HepG2 (cell line): ENCODE measurements around the gene CUL9. TPM values are rescaled to one million over a fixed set of nuclear protein-coding genes. Genes with fewer than 3 reads are reported as not detected.
A peak's percentile ranks its signal among the peaks of the same experiment; 100 is the strongest.

ENCODE experiments used
- CREBL2 ChIP-seq: sonication (generic); formaldehyde crosslinking; IDR thresholded peaks from 2 replicates; pipeline ENCODE4 v1.8.1; 2023; ENCODE audit warnings: missing genetic modification reagents, mild to moderate bottlenecking, borderline replicate concordance
- EED ChIP-seq: sonication (generic); formaldehyde crosslinking; IDR thresholded peaks from 2 replicates; pipeline ENCODE4 v1.5.0; 2020; ENCODE audit warnings: mild to moderate bottlenecking, missing genetic modification reagents
- KAT8 ChIP-seq: IDR thresholded peaks from 2 replicates; pipeline ENCODE4 v1.6.1; 2016; ENCODE audit warnings: missing genetic modification reagents, missing compliant biosample characterization
- MTA1 ChIP-seq: sonication (generic); formaldehyde crosslinking; IDR thresholded peaks from 2 replicates; pipeline ENCODE4 v1.4.0; 2020; ENCODE audit warnings: missing genetic modification reagents, mild to moderate bottlenecking, borderline replicate concordance
- NFIB ChIP-seq: sonication (generic); formaldehyde crosslinking; IDR thresholded peaks from 2 replicates; pipeline ENCODE4 v1.9.0; 2021; ENCODE audit warnings: missing genetic modification reagents, mild to moderate bottlenecking, borderline replicate concordance
- RFXAP ChIP-seq: sonication (generic); formaldehyde crosslinking; IDR thresholded peaks from 2 replicates; pipeline ENCODE4 v1.4.0; 2020; ENCODE audit warnings: missing genetic modification reagents, borderline replicate concordance
- SP5 ChIP-seq: IDR thresholded peaks from 2 replicates; pipeline ENCODE4 v1.6.1; 2016; ENCODE audit warnings: low read depth, borderline replicate concordance
- SPEN ChIP-seq: sonication (generic); formaldehyde crosslinking; IDR thresholded peaks from 2 replicates; pipeline ENCODE4 v1.5.1; 2020; ENCODE audit warnings: low read depth, mild to moderate bottlenecking, missing genetic modification reagents
- THAP7 ChIP-seq: sonication (generic); formaldehyde crosslinking; IDR thresholded peaks from 2 replicates; pipeline ENCODE4 v1.8.1; 2023; ENCODE audit warnings: mild to moderate bottlenecking, missing genetic modification reagents
- ZNF30 ChIP-seq: sonication (generic); formaldehyde crosslinking; IDR thresholded peaks from 2 replicates; pipeline ENCODE4 v1.5.0; 2020; ENCODE audit warnings: mild to moderate bottlenecking, missing genetic modification reagents
- ZNF354B ChIP-seq: sonication (generic); formaldehyde crosslinking; IDR thresholded peaks from 2 replicates; pipeline ENCODE4 v1.8.0; 2022; ENCODE audit warnings: mild to moderate bottlenecking, missing genetic modification reagents
- ZNF543 ChIP-seq: sonication (generic); formaldehyde crosslinking; IDR thresholded peaks from 2 replicates; pipeline ENCODE4 v1.4.0; 2020; ENCODE audit warnings: mild to moderate bottlenecking, missing genetic modification reagents
- ZNF674 ChIP-seq: sonication (generic); formaldehyde crosslinking; IDR thresholded peaks from 2 replicates; pipeline ENCODE4 v1.5.0; 2020; ENCODE audit warnings: low read depth, mild to moderate bottlenecking, missing genetic modification reagents
- ZNF766 ChIP-seq: sonication (generic); formaldehyde crosslinking; IDR thresholded peaks from 2 replicates; pipeline ENCODE4 v1.5.0; 2020; ENCODE audit warnings: missing genetic modification reagents, borderline replicate concordance
- ZNF841 ChIP-seq: sonication (generic); formaldehyde crosslinking; IDR thresholded peaks from 2 replicates; pipeline ENCODE4 v1.8.1; 2023; ENCODE audit warnings: missing genetic modification reagents, borderline replicate concordance
- ZSCAN5A ChIP-seq: sonication (generic); formaldehyde crosslinking; IDR thresholded peaks from 2 replicates; pipeline ENCODE4 v1.8.0; 2022; ENCODE audit warnings: mild to moderate bottlenecking, missing genetic modification reagents, borderline replicate concordance
- polyA plus RNA-seq, 8 experiments: library from polyadenylated mRNA; depleted of rRNA in 3 of 8; stranded (reverse) in 7 of 8; unstranded in 1 of 8; fragments of >200 nt; fragmentation: Illumina TruSeq in 4 of 8; extraction: Trizol in 4 of 8; gene quantifications; 2 replicates each; pipeline versions ENCODE4 v1.2.1 to v1.2.3, GENCODE V29; 2011 to 2016; ENCODE audit warnings: low read depth in 4 of 8, missing spikeins in 1 of 8, mixed read lengths in 1 of 8; ENCODE audit not compliant: insufficient read depth in 1 of 8
- total RNA-seq, 5 experiments: library from RNA; depleted of rRNA; stranded (reverse); fragments of >200 nt; fragmentation: Illumina TruSeq; extraction: Trizol; gene quantifications; 2 replicates each; pipeline ENCODE4 v1.2.3, GENCODE V29; 2016; ENCODE audit warnings: low read depth in 1 of 5
- TF ChIP-seq, protein P1 (sequence below): sonication (generic); IDR thresholded peaks from 2 replicates; pipeline ENCODE4 v1.6.1; 2016; ENCODE audit warnings: low read depth, borderline replicate concordance
- TF ChIP-seq, protein P2 (sequence below): IDR thresholded peaks from 2 replicates; pipeline ENCODE4 v1.6.1; 2016; ENCODE audit warnings: low read depth, control low read depth
- TF ChIP-seq, protein P3 (sequence below): sonication (generic); formaldehyde crosslinking; IDR thresholded peaks from 2 replicates; pipeline ENCODE4 v1.8.0; 2022; ENCODE audit warnings: mild to moderate bottlenecking, missing genetic modification reagents; ENCODE audit not compliant: insufficient replicate concordance
- TF ChIP-seq, protein P4 (sequence below): sonication (generic); formaldehyde crosslinking; conservative IDR thresholded peaks from 2 replicates; pipeline ENCODE4 v1.4.0; 2020; ENCODE audit warnings: missing genetic modification reagents

Gene CUL9
- total and polyA plus RNA-seq, 2 of the 13 experiments (the other 11 are each of a cell fraction or from before 2014, with no cell fraction given), result 11.4 to 13.7 TPM

DNA sequence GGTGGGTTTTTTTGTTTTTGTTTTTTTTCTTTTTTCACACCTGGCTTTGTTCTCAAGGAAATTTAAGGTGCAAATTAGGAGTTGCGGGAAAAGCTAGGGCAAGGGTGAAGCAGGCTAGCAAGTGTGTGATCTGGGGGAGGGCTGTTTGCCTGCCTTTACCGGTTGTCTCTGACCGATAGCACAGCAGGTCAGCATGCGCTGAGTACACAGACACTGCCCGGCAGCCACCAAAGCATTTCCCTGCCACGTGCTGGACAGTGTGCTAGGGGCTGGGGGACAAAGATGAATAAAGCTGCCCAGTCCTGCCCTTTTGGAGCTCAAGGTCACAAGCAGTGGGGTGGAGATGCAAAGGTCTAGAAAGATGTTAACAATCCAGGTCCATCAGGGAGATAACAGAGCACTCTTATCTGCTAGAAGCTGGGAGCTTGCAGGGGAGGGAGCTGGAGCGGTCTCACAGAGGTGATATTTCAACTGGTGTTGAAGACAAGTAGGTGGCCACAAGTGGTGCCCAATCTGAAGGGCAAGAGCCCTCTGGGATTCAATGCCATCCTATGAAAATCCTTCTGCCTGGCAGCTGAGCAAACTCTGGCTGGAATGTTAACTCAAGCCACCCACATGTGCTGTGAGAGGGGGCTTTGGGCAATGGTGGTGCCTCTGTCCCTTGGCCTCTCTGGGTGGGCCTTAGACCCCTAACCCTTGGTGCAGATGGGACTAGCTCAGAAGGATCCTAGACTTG, 85.8 kb downstream of the CUL9 start (continued):
- TF ChIP-seq ZSCAN5A (peak; percentile 99; the same call in 1 of the 2 replicates), ZNF766 (CRISPR knock-in tag) (peak; percentile 89), THAP7 (CRISPR knock-in tag) (peak; percentile 88; the same call in 1 of the 2 replicates), KAT8 (CRISPR knock-in tag) (peak; percentile 95), RFXAP (peak; percentile 91), ZNF543 (peak; percentile 91), ZNF30 (CRISPR knock-in tag) (no peak), SP5 (CRISPR knock-in tag) (peak; percentile 100), ZNF841 (CRISPR knock-in tag) (peak; percentile 91), NFIB (CRISPR knock-in tag) (0 out of 2 replicates have a peak, but pooled peaks have one; percentile 88), ZNF354B (CRISPR knock-in tag) (no peak), CREBL2 (CRISPR knock-in tag) (peak; percentile 80; the same call in 1 of the 2 replicates), ZNF674 (CRISPR knock-in tag) (peak; percentile 88; the same call in 1 of the 2 replicates), MTA1 (CRISPR knock-in tag) (peak; percentile 100), SPEN (CRISPR knock-in tag) (peak; percentile 99), EED (CRISPR knock-in tag) (peak; percentile 78; the same call in 1 of the 2 replicates)
- TF ChIP-seq, protein P1, sequence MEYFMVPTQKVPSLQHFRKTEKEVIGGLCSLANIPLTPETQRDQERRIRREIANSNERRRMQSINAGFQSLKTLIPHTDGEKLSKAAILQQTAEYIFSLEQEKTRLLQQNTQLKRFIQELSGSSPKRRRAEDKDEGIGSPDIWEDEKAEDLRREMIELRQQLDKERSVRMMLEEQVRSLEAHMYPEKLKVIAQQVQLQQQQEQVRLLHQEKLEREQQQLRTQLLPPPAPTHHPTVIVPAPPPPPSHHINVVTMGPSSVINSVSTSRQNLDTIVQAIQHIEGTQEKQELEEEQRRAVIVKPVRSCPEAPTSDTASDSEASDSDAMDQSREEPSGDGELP, result peak; percentile 93
- TF ChIP-seq, protein P2, sequence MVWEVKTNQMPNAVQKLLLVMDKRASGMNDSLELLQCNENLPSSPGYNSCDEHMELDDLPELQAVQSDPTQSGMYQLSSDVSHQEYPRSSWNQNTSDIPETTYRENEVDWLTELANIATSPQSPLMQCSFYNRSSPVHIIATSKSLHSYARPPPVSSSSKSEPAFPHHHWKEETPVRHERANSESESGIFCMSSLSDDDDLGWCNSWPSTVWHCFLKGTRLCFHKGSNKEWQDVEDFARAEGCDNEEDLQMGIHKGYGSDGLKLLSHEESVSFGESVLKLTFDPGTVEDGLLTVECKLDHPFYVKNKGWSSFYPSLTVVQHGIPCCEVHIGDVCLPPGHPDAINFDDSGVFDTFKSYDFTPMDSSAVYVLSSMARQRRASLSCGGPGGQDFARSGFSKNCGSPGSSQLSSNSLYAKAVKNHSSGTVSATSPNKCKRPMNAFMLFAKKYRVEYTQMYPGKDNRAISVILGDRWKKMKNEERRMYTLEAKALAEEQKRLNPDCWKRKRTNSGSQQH (CRISPR knock-in tag), result peak; percentile 96
- TF ChIP-seq, protein P3, sequence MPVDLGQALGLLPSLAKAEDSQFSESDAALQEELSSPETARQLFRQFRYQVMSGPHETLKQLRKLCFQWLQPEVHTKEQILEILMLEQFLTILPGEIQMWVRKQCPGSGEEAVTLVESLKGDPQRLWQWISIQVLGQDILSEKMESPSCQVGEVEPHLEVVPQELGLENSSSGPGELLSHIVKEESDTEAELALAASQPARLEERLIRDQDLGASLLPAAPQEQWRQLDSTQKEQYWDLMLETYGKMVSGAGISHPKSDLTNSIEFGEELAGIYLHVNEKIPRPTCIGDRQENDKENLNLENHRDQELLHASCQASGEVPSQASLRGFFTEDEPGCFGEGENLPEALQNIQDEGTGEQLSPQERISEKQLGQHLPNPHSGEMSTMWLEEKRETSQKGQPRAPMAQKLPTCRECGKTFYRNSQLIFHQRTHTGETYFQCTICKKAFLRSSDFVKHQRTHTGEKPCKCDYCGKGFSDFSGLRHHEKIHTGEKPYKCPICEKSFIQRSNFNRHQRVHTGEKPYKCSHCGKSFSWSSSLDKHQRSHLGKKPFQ (CRISPR knock-in tag), result peak; percentile 98
- TF ChIP-seq, protein P4, sequence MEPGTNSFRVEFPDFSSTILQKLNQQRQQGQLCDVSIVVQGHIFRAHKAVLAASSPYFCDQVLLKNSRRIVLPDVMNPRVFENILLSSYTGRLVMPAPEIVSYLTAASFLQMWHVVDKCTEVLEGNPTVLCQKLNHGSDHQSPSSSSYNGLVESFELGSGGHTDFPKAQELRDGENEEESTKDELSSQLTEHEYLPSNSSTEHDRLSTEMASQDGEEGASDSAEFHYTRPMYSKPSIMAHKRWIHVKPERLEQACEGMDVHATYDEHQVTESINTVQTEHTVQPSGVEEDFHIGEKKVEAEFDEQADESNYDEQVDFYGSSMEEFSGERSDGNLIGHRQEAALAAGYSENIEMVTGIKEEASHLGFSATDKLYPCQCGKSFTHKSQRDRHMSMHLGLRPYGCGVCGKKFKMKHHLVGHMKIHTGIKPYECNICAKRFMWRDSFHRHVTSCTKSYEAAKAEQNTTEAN (CRISPR knock-in tag), result peak; percentile 97
